GM18861 (cell line): ENCODE results near the gene CDK14.
"Not testable (repeated sequence)": the region's sequence is repeated elsewhere in the genome, so short reads cannot be mapped to it uniquely, and the experiment has no call there.

Experiments used
- ATAC-seq: cut with Tn5 transposase; IDR thresholded peaks from one replicate; pipeline ENCODE4 v1.9.1; 2021; ENCODE audit not compliant: unreplicated experiment

The CDK14 gene

GRCh38 chr7:91135300-91135699, 539.2 kb downstream of the CDK14 start:
- no peak for ATAC-seq

- no peak for ATAC-seq
These were observed 539.7 kb downstream of the CDK14 start for GRCh38 chr7:91135703-91136430.

DNA sequence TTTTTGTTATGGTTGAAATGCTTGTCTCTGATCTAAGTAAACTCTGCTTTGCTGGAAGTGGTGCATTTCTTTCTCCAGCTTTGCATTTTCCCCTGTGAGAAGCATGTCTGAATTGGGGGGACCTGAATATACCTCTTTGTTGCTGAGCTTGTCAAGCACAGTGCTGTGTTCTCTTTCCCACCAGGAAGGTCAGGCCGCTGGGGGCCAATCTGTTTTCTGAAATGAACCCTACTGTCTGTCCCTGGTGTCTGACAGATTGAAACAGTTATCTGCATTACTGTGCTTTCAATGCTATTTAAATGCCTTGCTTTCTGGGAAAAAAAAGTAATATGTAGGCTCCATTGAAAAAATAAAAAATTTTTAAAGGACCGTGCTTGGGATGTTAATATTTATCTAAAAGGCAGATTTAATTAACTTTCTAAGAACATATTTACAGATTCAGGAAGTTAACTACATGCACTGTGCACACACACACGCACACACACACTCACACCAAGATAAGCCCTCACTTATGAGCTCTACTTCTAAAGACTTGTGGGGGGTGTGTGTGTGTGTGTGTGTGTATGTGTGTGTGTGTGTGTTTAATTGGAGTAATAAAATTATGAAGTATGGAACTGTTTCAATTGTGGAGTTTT, 541.1 kb downstream of the CDK14 start:
- ATAC-seq: peak; percentile 55

- peak; percentile 7 for ATAC-seq
These were observed 541.8 kb downstream of the CDK14 start for GRCh38 chr7:91137788-91138368.

DNA sequence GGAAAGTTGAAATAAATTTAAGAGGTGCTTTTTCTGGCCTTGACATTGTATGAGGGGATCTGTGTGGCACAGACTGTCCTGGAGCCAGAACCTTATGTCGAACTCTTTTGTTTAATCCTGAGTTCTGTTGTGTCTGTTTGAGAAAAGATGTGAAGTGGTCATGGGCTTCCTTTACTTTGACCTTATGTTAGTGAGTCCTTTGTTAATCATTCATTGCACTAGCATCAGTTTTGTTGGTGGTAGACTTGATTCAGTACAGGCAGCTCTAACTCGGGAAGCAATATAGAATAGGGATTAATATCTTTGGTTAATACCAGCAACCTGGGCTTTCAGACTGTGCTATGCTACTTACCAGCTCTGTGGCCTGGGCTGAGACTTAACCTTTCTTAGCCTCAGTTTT, 544.2 kb downstream of the CDK14 start:
- no peak for ATAC-seq

GRCh38 chr7:91140982-91141381, 544.9 kb downstream of the CDK14 start:
- no peak for ATAC-seq

DNA sequence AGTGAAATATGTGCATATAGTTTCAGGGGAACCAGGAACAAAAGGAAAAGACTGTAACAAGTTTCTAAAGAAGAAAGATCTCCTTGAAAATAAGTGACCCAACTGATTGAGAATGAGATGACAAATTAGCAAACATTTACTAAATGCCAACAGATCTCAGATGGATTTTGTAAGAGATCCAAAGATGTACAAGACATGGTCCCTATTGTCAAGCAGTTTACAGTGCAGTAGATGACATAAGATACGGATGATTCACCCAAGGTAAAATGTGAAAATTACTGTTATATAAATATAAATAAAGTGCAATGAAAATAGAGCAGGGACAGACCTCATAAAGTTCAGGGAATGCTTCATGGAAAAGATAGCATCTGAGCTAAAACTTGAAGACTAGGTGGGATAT, 546.6 kb downstream of the CDK14 start:
- no peak for ATAC-seq

DNA sequence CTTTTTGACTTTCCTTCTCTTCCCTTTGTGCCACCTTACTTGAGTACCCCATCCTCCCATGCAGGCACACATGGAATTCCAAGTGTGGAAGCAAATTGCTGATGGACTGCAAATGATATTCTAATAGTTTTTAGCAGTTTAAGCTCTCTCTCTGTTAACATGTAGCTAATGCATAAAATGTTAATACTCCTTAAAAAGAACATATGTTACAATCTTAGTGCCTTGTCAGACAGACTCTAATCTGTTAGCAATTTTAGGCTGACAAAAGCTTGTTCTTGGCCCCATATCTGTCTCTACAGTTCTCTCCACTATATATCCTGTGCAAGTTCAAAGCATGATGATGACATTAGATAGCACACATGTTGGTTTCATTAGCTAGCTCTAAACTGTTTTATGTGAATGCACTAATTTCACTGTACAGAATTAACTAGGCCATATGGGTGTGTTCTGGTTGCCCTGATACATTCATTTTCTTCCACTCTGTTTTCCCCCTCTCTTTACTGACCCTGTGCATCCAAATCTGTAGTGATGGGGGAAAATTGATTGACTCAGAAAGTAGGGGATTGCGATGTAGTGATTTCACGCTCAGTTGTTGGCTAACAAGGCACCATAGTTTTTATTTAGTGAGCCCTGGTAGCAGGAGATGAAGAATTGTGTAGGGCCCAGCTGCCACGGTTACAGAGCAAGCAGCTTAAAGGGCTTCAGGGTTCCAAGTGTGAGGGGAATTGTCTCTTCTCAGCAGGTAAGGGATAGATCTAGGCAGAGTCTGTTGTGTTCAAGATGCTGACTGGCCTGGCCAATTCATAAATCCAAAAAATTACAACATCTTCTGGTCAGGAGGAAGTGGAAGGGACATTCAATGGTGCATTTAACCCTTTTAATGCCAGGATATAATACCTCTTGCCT, 553.5 kb downstream of the CDK14 start:
- no peak for ATAC-seq

DNA sequence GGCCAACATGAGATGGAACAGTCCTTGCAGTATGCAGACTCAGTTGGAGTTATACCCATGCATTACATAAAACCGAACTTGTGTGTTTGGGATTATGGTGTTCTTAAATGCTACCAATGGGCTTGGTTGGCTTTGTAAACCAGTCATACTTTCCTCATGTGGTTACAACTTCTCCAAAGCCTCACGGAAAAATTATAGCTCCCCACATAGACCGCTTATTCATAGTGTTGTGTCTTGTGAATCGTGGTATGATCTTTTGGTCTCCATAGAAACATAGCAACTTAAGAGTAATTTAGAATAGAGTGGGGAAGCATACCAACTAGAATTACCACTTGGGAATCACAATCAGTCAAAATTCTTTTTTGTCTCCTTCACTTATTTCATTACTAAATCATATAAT, 555.8 kb downstream of the CDK14 start:
- ATAC-seq: no peak

- ATAC-seq: no peak
These were observed 560.4 kb downstream of the CDK14 start for GRCh38 chr7:91156316-91157185.

DNA sequence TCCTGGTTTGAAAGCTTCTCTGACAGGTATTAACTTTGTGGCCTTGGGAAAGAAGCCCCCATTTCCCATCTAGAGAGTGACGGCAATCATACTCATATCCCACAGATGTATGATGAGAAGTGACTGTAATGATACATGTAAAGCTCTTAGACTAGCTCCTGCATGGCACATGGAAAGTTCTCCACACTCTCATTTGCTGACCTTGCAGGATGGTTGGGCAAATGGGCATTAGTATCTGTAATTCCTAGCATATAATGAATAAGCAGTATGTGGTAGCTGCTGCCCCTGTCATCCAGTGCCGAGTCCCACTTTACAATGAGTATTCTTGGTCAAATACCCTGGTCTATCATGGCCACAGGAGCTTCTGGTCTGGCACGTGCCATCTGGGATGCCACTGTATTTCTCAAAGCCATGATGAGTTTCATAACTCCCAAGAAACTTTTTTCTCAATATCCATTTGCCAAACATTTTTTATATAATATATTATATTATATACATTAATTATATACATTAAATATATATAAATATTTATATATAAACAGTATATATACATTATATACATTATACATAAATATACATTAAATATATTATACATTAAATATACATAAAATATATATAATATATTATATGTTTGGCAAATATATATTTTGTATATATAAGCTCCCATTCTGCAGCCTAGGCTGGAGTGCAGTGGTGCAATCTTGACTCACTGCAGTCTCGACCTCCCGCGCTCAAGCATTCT, 561.6 kb downstream of the CDK14 start:
- no peak for ATAC-seq

DNA sequence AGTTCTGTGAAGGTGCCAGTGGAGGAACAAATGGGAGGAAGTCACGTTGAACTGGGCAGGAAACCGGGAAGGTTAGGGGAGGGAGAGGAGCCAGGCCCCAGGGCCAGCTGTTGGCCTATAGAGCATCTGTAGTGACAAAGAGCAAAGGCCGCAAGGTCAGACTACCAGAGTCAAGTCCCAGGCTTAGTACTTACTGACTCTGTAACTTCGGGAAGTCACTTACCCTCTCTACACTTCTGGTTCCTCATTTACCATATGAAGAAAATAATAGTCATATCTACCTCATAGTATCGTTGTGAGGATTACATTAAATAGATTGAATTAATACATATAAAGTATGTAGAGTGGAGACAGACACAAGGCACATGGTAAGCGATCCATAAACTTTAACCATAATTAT, 566.3 kb downstream of the CDK14 start:
- ATAC-seq: no peak

DNA sequence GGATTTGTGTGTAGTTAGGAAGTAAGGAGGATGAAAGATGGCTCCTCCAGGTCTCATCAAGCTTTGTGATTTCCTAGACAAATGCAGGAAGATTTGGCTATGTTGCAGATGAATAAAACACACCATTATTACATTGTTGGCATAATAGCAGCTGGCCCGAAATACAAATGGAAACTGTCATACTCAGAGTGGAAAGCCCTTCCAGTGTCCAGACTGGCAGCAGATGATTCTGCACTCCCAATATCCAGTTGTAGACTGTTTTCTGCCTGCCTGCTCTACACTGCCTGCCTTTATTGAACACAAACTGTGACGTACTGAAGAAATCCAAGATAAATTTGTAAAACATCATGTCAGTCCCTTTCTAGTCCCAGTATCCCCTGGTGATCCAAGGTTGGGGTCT, 568.4 kb downstream of the CDK14 start:
- no peak for ATAC-seq

DNA sequence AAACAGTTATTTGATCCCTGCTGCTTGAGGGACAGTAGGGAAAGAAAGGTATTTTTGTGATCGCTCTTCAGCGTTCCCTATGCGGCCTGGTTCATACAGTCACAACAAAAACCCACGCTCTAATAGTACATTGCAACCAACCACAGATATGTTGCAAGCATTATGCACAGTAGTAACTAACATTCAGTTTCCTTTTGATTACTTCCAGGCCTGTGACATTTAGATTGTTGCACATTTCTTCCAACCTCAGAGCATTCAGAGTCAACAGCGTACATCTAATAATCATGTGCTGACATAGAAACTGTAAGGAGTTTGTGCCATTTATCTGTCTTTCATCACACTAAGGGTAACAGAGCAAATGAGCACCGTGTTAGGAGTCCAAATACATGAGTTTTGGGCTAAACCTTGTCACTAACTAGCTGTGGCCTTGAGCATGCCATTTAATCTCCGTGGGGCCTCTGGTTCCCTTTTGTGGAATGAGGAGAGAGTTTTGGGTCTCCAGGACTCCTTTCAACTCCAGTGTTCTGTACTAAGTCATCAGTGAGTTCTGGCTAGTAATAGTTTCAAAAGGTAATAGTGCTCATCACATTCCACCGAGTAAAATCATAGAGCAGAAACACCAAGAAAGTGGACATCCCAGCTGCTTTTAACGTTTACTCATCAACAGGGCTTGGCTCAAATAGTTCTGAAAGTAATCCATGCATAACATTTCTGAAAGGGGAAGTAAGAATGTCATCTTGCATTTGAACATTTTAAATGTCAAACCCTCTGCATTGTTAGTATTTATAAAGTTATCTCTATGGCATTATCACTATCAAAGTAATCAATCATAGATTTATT, 569.1 kb downstream of the CDK14 start:
- ATAC-seq: peak; percentile 95

- peak; percentile 43 for ATAC-seq
These were observed 569.7 kb downstream of the CDK14 start for GRCh38 chr7:91165846-91166230.

GRCh38 chr7:91168871-91169829, 573.0 kb downstream of the CDK14 start:
- no peak for ATAC-seq

- ATAC-seq: no peak
These were observed 573.7 kb downstream of the CDK14 start for GRCh38 chr7:91169830-91170191.

GRCh38 chr7:91173265-91173664, 577.1 kb downstream of the CDK14 start:
- ATAC-seq: not testable (repeated sequence)
